Cardiac septum (tissue), 1 donor: ENCODE data around the gene E2F4. TPM values are rescaled to one million over a fixed set of nuclear protein-coding genes. Genes with fewer than 3 reads are reported as not detected.

Experiments used
- DNase-seq: peaks from one replicate; pipeline ENCODE4 v3.0.0-alpha.2; 2020; ENCODE audit warnings: low spot score
- intact Hi-C: fragments of 100-400 bp; cut with DNase I; formaldehyde crosslinking; loops from one replicate; pipeline ENCODE4 v1.14.0; 2022
- total RNA-seq: library from RNA; stranded (reverse); fragmentation: NEBNext Ultra II Directional; extraction: Animal tissue kit (Norgen Biotek cat#: 25700); gene quantifications from one replicate; pipeline ENCODE4 v1.2.1, GENCODE V29; 2021
- donor health status: DM: no; HTN: no; CAD: no.

Gene E2F4
- total RNA-seq, 1 donor from 2014 or later = 34.4 TPM

GRCh38 chr16:67186550-67186950, 5.4 kb upstream of the E2F4 start:
- DNase-seq = no peak

GRCh38 chr16:67187175-67187890, 4.6 kb upstream of the E2F4 start:
- intact Hi-C loops = no loop called here
- DNase-seq = no peak

More at GRCh38 chr16:67186550-67186950, 5.4 kb upstream of the E2F4 start:
- intact Hi-C loops = no loop called here

GRCh38 chr16:67188323-67188722, 3.6 kb upstream of the E2F4 start:
- DNase-seq = no peak
- intact Hi-C loops = no loop called here

GRCh38 chr16:67188798-67189197, 3.2 kb upstream of the E2F4 start:
- intact Hi-C loops = no loop called here
- no peak for DNase-seq

- intact Hi-C loops = no loop called here
- DNase-seq = no peak
Measured at GRCh38 chr16:67190041-67190440, 1.9 kb upstream of the E2F4 start, which contains the start of gene EXOC3L1. EXOC3L1 (minus strand) TSS chr16:67190136; CDS start chr16:67189676, 460 bp downstream.

- DNase-seq = no peak
- intact Hi-C loops = no loop called here
Measured at GRCh38 chr16:67190448-67191399, 1.2 kb upstream of the E2F4 start.

- intact Hi-C loops = no loop called here
Measured at GRCh38 chr16:67191411-67191994, 452 bp upstream of the E2F4 start.

GRCh38 chr16:67192781-67193361, 916 bp downstream of the E2F4 start:
- intact Hi-C loops = loop anchor here (1.0 kb wide), 1 partner anchor 33 kb away; no protein-coding TSS in a partner anchor
- no peak for DNase-seq

More at GRCh38 chr16:67191411-67191994, 452 bp upstream of the E2F4 start:
- DNase-seq = no peak

- intact Hi-C loops = no loop called here
- no peak for DNase-seq
Measured at GRCh38 chr16:67193536-67193935, 1.6 kb downstream of the E2F4 start.

GRCh38 chr16:67194260-67194659, 2.3 kb downstream of the E2F4 start:
- no peak for DNase-seq
- intact Hi-C loops = no loop called here

- intact Hi-C loops = no loop called here
- DNase-seq = no peak
Measured at GRCh38 chr16:67195676-67196075, 3.7 kb downstream of the E2F4 start.

GRCh38 chr16:67196881-67197280, 4.9 kb downstream of the E2F4 start:
- no peak for DNase-seq
- intact Hi-C loops = no loop called here

GRCh38 chr16:67197704-67198103, 5.7 kb downstream of the E2F4 start:
- intact Hi-C loops = no loop called here
- DNase-seq = no peak

GRCh38 chr16:67198238-67198734, 6.3 kb downstream of the E2F4 start:
- DNase-seq = no peak

GRCh38 chr16:67199011-67199807, 7.3 kb downstream of the E2F4 start, which contains the start of gene ELMO3:
ELMO3 (plus strand) TSS chr16:67199131; CDS start chr16:67199327, 196 bp downstream.
- intact Hi-C loops = no loop called here
- no peak for DNase-seq

More at GRCh38 chr16:67198238-67198734, 6.3 kb downstream of the E2F4 start:
- intact Hi-C loops = no loop called here

- intact Hi-C loops = no loop called here
- no peak for DNase-seq
Measured at GRCh38 chr16:67199808-67200198, 7.8 kb downstream of the E2F4 start.

- DNase-seq = no peak
- intact Hi-C loops = no loop called here
Measured at GRCh38 chr16:67200491-67200890, 8.5 kb downstream of the E2F4 start.
